ENCODE results near the gene BCL2. TPM values are rescaled to one million over a fixed set of nuclear protein-coding genes. Genes with fewer than 3 reads are reported as not detected.

BCL2 gene
- total and polyA plus RNA-seq, 3 donors from 2014 or later, result 6.3 to 20.8 (median 16.0) TPM

GRCh38 chr18:63173983-63174382, 145.6 kb downstream of the BCL2 start:
- Histone ChIP-seq H3K9me3 (no peaks in the 10 kb centered on the region), H3K36me3 (ENCODE audit: low read depth, missing control alignments) (no peaks in the 10 kb centered on the region), H3K4me1 (peaks cover 16% of the 10 kb centered on the region), H3K4me3 (no peak overlapping the region), H3K27ac (no peak overlapping the region), H3K27me3 (no peaks in the 10 kb centered on the region)
- intact Hi-C loops (cut with DNase I; ENCODE audit: low total_unique reads), result no loop called here
- 90 to 95% methylated on average over 2 of the region's 2 CpGs for WGBS, 2 donors
- TF ChIP-seq POLR2A (IDR thresholded peaks at IDR 0.05), result no peak
- TF ChIP-seq CTCF (IDR thresholded peaks at IDR 0.05), result no peak
- no peak for DNase-seq

GRCh38 chr18:63169853-63170252, 149.7 kb downstream of the BCL2 start:
- Histone ChIP-seq H3K36me3 (ENCODE audit: low read depth, missing control alignments) (no peaks in the 10 kb centered on the region), H3K27ac (no peak overlapping the region), H3K4me3 (no peak overlapping the region), H3K27me3 (no peaks in the 10 kb centered on the region), H3K9me3 (no peaks in the 10 kb centered on the region), H3K4me1 (no peaks in the 10 kb centered on the region)
- TF ChIP-seq POLR2A (IDR thresholded peaks at IDR 0.05), result no peak
- no peak for TF ChIP-seq CTCF (IDR thresholded peaks at IDR 0.05)
- intact Hi-C loops (cut with DNase I; ENCODE audit: low total_unique reads), result no loop called here
- 98% methylated on average over 5 of the region's 5 CpGs for WGBS, 2 donors
- no peak for DNase-seq

- WGBS, 2 donors, result 90 to 91% methylated on average over 5 of the region's 5 CpGs
- no peaks in the 10 kb centered on the region for H3K4me1 ChIP-seq
- no peaks in the 10 kb centered on the region for H3K36me3 ChIP-seq (ENCODE audit: low read depth, missing control alignments)
- TF ChIP-seq POLR2A (IDR thresholded peaks at IDR 0.05) (no peak), CTCF (IDR thresholded peaks at IDR 0.05) (no peak)
- no peaks in the 10 kb centered on the region for H3K27me3 ChIP-seq
- H3K9me3 ChIP-seq, result no peaks in the 10 kb centered on the region
- DNase-seq, result no peak
- no peak overlapping the region for H3K4me3 ChIP-seq
- H3K27ac ChIP-seq, result no peak overlapping the region
- intact Hi-C loops (cut with DNase I; ENCODE audit: low total_unique reads), result no loop called here
These were observed 151.3 kb downstream of the BCL2 start for GRCh38 chr18:63168287-63168686.

- no peaks in the 10 kb centered on the region for H3K27me3 ChIP-seq
- peaks cover 10% of the 10 kb centered on the region for H3K4me1 ChIP-seq
- H3K4me3 ChIP-seq, result no peak overlapping the region
- no peak for DNase-seq
- no peaks in the 10 kb centered on the region for H3K36me3 ChIP-seq (ENCODE audit: low read depth, missing control alignments)
- no peak overlapping the region for H3K27ac ChIP-seq
- TF ChIP-seq CTCF (IDR thresholded peaks at IDR 0.05) (no peak), POLR2A (IDR thresholded peaks at IDR 0.05) (no peak)
- no peaks in the 10 kb centered on the region for H3K9me3 ChIP-seq
- intact Hi-C loops (cut with DNase I; ENCODE audit: low total_unique reads), result no loop called here
- WGBS, 2 donors, result 91% methylated on average over 11 to 12 of the region's 12 CpGs
These were observed 153.4 kb downstream of the BCL2 start for GRCh38 chr18:63166142-63166541.

- peaks cover 19% of the 10 kb centered on the region for H3K4me1 ChIP-seq
- H3K27ac ChIP-seq, result no peak overlapping the region
- no peak overlapping the region for H3K4me3 ChIP-seq
- no peak for TF ChIP-seq CTCF (IDR thresholded peaks at IDR 0.05)
- no peak for TF ChIP-seq POLR2A (IDR thresholded peaks at IDR 0.05)
- no peak for DNase-seq
- intact Hi-C loops (cut with DNase I; ENCODE audit: low total_unique reads), result no loop called here
- no peaks in the 10 kb centered on the region for H3K27me3 ChIP-seq
- 96 to 100% methylated on average over 1 of the region's 1 CpG for WGBS, 2 donors
- H3K9me3 ChIP-seq, result no peaks in the 10 kb centered on the region
- no peaks in the 10 kb centered on the region for H3K36me3 ChIP-seq (ENCODE audit: low read depth, missing control alignments)
These were observed 155.2 kb downstream of the BCL2 start for GRCh38 chr18:63164396-63164795.
